ENCODE data around the gene SPOUT1. TPM values are rescaled to one million over a fixed set of nuclear protein-coding genes. Genes with fewer than 3 reads are reported as not detected.

Gene SPOUT1
- polyA plus RNA-seq, 10 donors: 16.1 to 33.7 (median 24.4) TPM

DNA sequence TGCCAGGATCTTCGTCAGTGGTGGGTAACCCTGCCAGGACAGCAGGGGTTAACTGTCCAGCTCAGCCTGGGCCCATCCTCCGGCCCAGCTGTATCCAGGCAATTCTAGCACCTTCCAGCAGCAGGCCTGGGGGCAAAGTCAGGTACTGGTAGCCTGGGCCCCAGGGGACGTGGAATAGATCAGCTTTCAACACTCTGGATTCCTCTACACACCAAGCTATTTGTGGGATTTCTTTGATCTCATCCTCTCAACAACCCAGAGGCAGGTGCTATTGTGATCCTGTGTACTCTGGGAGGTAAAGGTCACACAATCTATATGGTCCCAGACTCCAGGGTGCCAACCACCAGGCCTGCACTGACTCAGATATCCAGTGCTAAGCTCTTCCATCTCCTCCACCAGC is 8.7 kb upstream of the SPOUT1 start:
- no peak for DNase-seq

DNA sequence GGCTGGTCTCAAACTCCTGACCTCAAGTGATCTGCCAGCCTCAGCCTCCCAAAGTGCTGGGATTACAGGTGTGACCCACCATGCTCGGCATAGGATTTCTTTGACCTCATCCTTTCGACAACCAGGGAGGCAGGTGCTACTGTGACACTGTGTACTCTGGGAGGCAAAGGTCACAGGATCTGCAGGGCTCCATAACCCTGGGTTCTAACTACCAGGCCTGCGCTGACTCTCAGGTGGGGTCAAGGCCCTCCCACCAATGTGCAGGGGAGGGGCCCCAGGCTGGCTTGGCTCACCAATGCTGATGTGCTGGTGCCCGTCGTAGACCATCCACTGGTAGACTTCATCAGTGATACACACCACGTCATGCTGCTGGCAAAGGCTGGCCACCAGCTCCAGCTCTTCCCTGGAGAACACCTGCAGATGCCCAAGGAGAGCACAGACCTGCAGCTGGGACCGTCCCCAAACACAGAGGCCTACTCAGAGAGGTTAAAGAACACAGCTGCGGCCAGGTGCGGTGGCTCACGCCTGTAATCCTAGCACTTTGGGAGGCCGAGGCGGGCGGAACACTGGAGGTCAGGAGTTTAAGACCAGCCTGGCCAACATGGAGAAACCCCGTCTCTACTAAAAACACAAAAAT is 7.0 kb upstream of the SPOUT1 start:
- DNase-seq: no peak

DNA sequence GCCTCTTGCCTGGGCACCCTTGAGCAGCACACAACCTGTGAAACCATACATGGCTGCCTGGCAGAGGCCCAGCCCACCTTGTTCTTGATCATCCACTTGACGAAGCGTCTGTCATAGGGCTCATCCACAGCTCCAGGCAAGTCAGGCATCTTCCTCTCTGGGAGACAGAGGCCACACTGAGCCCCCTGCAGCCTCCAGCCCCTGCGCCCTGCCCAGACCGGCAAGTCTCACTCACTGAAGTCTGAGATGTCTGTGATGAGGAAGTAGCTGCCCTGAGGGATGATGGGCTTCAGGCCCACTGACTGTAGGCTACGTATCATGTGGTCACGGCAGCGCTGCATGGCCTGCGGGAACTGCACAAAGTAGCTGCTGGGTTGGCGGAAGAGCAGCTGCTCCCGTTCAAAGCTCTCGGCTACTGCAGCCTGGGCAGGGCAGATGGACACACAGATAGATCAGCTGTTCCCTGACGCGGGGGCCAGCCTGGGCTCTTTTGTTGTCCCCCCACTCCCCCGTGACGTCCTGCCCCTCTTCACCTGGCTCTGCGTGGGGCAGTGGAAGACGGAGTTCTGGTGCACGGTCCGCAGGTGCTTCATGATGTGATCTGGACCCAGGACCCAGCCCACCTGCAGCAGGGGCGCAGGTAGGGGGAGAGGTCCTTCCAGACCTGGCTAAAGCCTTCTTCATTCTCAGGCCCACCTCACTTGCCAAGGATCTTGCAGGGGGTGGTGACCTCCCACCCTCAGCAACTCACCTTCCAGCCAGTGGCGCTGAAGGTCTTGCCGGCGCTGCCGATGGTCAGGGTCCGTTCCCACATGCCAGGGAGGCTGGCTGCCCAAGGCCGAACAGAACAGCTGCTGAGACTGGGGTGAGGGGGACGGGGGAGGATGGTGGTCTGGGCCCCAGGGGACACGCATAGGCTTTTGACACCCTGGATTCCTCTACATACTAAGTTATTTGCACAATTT is 5.9 kb upstream of the SPOUT1 start:
- DNase-seq: no peak

DNA sequence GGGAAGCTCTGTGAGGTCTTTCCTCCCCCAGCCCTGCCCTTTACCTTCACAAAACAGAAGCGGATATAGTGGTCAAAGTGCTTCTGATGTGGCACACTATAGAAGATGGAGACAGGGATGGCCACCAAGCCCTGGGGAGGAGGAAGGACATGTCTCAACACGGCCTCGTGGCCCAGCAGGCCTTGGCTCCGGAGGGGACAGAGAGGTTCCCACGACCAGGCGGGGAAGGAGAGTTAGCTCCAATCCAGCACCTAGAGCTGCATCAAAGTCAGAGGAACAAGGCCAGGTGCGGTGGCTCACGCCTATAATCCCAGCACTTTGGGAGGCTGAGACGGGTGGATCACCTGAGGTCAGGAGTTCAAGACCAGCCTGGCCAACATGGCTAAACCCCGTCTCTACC is 4.1 kb upstream of the SPOUT1 start:
- DNase-seq: no peak

DNA sequence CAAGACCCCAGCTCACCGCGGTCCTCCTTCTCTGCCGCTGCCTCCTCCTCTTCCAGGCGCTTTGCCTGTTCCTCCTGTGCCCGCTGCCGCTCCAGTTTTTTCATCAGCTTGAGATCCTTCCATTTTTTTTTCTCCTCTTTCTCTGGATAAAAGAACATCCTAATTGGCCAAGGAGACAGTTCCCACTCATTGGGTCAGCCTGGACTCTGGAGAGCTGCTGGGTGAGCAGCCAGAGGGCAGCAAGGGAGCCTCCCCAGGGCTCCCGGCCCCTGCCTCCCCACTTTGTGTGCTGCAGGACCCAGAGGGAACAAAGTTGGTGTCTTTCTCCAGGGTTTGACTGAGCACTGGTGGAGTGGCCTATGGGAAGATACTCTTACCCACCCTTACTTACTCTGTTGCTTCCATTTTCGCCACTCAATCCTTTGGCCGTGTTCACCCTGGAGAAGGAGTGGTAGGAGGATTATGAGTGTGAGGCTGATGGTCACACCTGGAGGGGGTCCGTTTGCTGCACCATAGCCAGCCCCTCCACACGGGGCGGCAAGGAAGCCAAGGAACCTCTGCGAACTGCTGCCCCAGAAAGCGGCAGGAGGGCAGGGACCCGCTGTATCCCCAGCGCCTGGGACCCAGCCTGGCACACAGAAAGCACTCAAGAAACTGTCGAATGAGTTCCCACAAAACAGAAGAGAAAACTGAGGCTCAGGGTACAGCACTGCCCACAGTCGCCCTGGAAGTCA is 708 bp downstream of the SPOUT1 start:
- no peak for DNase-seq

GRCh38 chr9:128828267-128828666 is 1.3 kb downstream of the SPOUT1 start:
- DNase-seq: no peak

DNA sequence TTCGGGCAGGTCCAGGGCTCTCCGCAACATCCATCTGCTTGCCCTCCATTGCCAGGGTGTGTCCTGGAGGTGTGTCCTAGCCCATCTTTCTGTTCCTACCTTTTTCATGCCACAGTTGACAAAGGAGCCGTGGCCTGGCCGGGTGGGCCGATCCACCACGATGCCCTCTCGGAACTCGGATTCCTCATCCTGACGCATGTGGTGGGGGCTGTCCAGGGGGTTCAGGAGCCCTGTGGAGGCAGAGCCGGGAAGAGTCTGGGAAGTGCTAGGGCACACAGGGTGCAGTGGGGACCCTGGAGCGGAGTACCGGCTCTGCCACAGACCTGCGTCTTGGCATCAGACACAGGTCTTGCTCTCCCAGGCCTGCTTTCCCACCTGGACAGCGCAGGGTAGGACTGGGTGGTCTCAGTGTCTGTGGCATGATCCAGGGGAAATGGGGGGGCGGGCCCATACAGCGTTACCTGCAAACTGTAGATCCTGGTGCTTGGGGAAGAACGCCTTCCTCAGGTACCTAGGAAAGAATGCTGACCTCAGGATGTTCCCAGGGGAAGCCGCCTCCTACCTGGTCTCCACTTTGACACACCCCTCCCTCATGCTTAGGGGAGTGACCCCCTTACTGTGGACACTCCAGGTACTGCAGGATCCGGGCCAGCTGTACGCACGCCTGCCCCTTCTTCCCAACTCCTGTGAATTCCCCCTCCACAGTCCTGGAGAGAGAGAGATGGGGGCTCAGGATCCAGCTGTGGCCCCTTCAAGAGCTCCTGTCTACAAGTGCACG is 3.5 kb downstream of the SPOUT1 start:
- DNase-seq: no peak

DNA sequence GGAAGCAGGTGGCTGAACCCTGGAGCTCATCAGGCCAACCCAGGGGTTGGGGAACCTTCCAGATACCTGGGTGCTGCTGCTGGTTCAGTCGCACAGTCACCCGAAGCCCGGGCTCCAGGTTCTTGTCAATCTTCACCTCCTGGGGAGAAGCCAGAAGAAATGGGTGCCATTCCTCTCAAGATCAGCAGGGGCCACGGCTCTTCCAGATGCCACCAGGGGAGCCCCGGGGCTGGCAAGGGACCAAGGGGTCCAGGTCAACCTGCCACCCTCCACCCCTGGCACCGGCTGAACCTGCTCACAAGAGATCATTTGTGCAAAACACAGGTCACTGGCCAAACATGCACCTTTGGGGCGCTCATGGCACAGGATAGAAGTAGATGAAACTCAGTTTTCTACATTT is 4.7 kb downstream of the SPOUT1 start:
- DNase-seq: no peak

- no peak for DNase-seq
Measured at GRCh38 chr9:128823903-128824406, 5.6 kb downstream of the SPOUT1 start.

GRCh38 chr9:128823362-128823902 is 6.2 kb downstream of the SPOUT1 start:
- DNase-seq: no peak

DNA sequence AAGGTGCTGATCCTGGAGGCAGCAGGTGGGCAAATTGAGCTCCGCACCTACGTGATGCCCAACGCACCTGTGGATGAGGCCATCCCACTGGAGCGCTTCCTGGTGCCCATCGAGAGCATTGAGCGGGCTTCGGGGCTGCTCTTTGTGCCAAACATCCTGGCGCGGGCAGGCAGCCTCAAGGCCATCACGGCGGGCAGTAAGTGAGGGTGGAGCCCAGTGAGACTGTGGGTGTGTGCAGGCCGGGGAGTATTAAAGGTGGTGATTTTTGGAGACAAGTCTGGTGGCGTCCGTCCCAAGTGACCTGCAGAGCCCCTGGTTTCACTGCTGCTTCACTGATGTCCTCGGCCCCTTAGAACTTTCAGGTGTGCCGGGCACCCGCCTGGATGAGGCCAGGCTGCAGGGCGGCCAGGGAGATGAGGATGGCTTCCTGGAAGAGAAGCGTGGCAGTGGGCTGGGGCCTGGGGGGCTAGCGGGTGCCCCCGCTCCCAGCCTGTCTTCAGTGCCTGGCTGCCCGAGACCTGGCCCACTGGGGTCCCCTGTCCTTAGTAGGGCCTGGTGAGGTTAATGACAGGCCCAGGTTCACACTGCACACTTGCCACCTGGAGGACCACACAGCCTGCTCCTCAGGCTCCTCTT is 7.1 kb downstream of the SPOUT1 start:
- no peak for DNase-seq

- no peak for DNase-seq
Measured at GRCh38 chr9:128821584-128822406, 7.8 kb downstream of the SPOUT1 start.

- no peak for DNase-seq
Measured at GRCh38 chr9:128820665-128821583, 8.7 kb downstream of the SPOUT1 start.

GRCh38 chr9:128819716-128820664 is 9.6 kb downstream of the SPOUT1 start:
- DNase-seq: peak in 1 of 3 donors; percentile 35

DNA sequence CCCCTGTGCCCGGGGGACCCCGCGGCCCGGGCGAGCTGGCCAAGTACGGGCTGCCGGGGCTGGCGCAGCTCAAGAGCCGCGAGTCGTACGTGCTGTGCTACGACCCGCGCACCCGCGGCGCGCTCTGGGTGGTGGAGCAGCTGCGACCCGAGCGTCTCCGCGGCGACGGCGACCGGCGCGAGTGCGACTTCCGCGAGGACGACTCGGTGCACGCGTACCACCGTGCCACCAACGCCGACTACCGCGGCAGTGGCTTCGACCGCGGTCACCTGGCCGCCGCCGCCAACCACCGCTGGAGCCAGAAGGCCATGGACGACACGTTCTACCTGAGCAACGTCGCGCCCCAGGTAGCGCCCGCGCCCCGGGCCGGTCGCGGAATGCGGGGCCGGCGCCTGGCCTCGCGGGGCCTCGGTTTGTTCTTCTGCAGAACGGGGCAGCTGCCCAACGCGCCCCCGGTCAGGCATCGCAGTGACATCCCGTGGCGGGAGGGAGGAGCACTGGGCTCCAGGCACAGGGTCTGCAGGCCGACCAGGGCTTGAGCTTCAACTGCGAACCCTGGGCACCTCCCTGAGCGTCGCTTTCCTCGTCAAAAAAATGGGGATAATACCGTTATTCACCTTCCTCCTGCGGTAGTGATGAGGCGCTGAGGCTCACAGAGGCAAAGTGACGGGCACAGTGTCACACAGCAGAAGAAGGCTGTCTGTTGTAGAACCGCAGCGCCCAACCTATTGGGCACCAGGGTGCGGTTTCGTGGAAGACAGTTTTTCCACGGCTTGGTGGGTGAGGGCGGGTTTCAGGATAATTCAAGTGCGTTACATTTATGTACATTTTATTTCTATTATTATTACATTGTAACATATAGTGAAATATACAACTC is 10.5 kb downstream of the SPOUT1 start:
- peak in 2 of 3 donors; percentile 41 to 65 for DNase-seq

Measured in muscle of back (tissue), 11 donors.